NCI-H446 (cell line): ENCODE results near the gene CD302.
"Not testable (repeated sequence)": the region's sequence is repeated elsewhere in the genome, so short reads cannot be mapped to it uniquely, and the experiment has no call there.

Experiments
- DNase-seq, 2 experiments: peaks; one replicate each; lab custom pipeline; 2025; lab: John Stamatoyannopoulos, UW

Gene CD302

GRCh38 chr2:159750873-159751272 is 47.1 kb downstream of the CD302 start:
- DNase-seq, result no peak

GRCh38 chr2:159748089-159748488 is 49.9 kb downstream of the CD302 start:
- DNase-seq, result no peak

GRCh38 chr2:159745237-159745636 is 52.8 kb downstream of the CD302 start:
- not testable (repeated sequence) for DNase-seq

- DNase-seq, result no peak
These were observed 53.6 kb downstream of the CD302 start for GRCh38 chr2:159744363-159744762.

GRCh38 chr2:159742846-159743245 is 55.2 kb downstream of the CD302 start:
- DNase-seq, result no peak

GRCh38 chr2:159738509-159739390 is 59.3 kb downstream of the CD302 start:
- no peak for DNase-seq

GRCh38 chr2:159737917-159738296 is 60.1 kb downstream of the CD302 start:
- DNase-seq, result no peak

GRCh38 chr2:159737292-159737916 is 60.6 kb downstream of the CD302 start:
- no peak for DNase-seq

GRCh38 chr2:159736048-159736447 is 62.0 kb downstream of the CD302 start:
- DNase-seq, result no peak

- no peak for DNase-seq
These were observed 62.4 kb downstream of the CD302 start for GRCh38 chr2:159735648-159736047.

- DNase-seq, result no peak
These were observed 69.4 kb downstream of the CD302 start for GRCh38 chr2:159728629-159729028.

GRCh38 chr2:159725713-159726112 is 72.3 kb downstream of the CD302 start:
- no peak for DNase-seq

GRCh38 chr2:159724795-159725572 is 73.0 kb downstream of the CD302 start:
- not testable (repeated sequence) for DNase-seq

GRCh38 chr2:159722580-159722979 is 75.4 kb downstream of the CD302 start:
- no peak for DNase-seq

GRCh38 chr2:159720676-159721075 is 77.3 kb downstream of the CD302 start:
- DNase-seq, result no peak
